ENCODE results near the gene ACTL7A. TPM values are rescaled to one million over a fixed set of nuclear protein-coding genes. Genes with fewer than 3 reads are reported as not detected.

The ACTL7A gene
- polyA plus RNA-seq, 2 of the 4 experiments (the other 2 are of a cell fraction) = not detected

- Histone ChIP-seq H3K9me3 (no peaks in the 10 kb centered on the region), H3K4me1 (no peaks in the 10 kb centered on the region), H3K4me2 (no peak overlapping the region), H3K27ac (no peak overlapping the region), H3K4me3 (no peak overlapping the region)
- POLR2A ChIA-PET = no interaction called here
- CTCF ChIA-PET = interaction anchor here (0.9 kb wide), 2 partner anchors 10 to 43 kb away, joined by 3 to 4 read pairs; no protein-coding TSS in a partner anchor
- no peak for DNase-seq (ENCODE audit: low read depth in 1 of 2, low spot score in 1 of 2)
- ATAC-seq = no peak
- 92% methylated on average over 4 of the region's 4 CpGs for WGBS (ENCODE audit: missing lambda C conversion rate)
- no peak for FAIRE-seq
- TF ChIP-seq TP53 (CRISPR knock-in tag; IDR thresholded peaks at IDR 0.05) (no peak), HES2 (IDR thresholded peaks at IDR 0.05) (no peak), MAZ (IDR thresholded peaks at IDR 0.05; ENCODE audit: borderline replicate concordance, low read depth, low read length) (no peak), MYC (IDR thresholded peaks at IDR 0.05; ENCODE audit: borderline replicate concordance, low read length) (no peak), MAX (IDR thresholded peaks at IDR 0.05) (no peak), RAD21 (conservative IDR thresholded peaks at IDR 0.05 in 1 of 2, IDR thresholded peaks at IDR 0.05 in 1 of 2) (no peak), HOXB13 (CRISPR knock-in tag; IDR thresholded peaks at IDR 0.05; ENCODE audit: low read depth) (no peak), HMGXB4 (CRISPR knock-in tag; IDR thresholded peaks at IDR 0.05; ENCODE audit: borderline replicate concordance) (no peak), CBX8 (IDR thresholded peaks at IDR 0.05) (no peak), FOXS1 (CRISPR knock-in tag; IDR thresholded peaks at IDR 0.05) (no peak), ATOH8 (CRISPR knock-in tag; IDR thresholded peaks at IDR 0.05; ENCODE audit: low read depth) (no peak), NFE2L2 (conservative IDR thresholded peaks at IDR 0.05; ENCODE audit: low read length) (no peak), PHF8 (IDR thresholded peaks at IDR 0.05; ENCODE audit: borderline replicate concordance, low read depth) (no peak), USF2 (IDR thresholded peaks at IDR 0.05) (no peak), POLR2AphosphoS2 (conservative IDR thresholded peaks at IDR 0.05; ENCODE audit: low read length) (no peak), FOSL2 (IDR thresholded peaks at IDR 0.05) (no peak), FOSL2 (CRISPR knock-in tag; IDR thresholded peaks at IDR 0.05) (no peak), KDM5A (IDR thresholded peaks at IDR 0.05) (no peak)
These were observed 32.3 kb downstream of the ACTL7A start for GRCh38 chr9:108894225-108894997.

- ChIA-PET CTCF (no interaction called here), POLR2A (no interaction called here)
- no peak for FAIRE-seq
- H3K27ac ChIP-seq = no peak overlapping the region
- no peak overlapping the region for H3K4me2 ChIP-seq
- no peak for DNase-seq (ENCODE audit: low read depth in 1 of 2, low spot score in 1 of 2)
- no peak for ATAC-seq
- 87% methylated on average over 2 of the region's 2 CpGs for WGBS (ENCODE audit: missing lambda C conversion rate)
- no peak overlapping the region for H3K4me3 ChIP-seq
- no peaks in the 10 kb centered on the region for H3K9me3 ChIP-seq
- H3K4me1 ChIP-seq = no peaks in the 10 kb centered on the region
- TF ChIP-seq MAFK (IDR thresholded peaks at IDR 0.05; ENCODE audit: partially characterized antibody) = no peak
- TF ChIP-seq RARB (CRISPR knock-in tag; IDR thresholded peaks at IDR 0.05) = no peak
- TF ChIP-seq NFE2L2 (conservative IDR thresholded peaks at IDR 0.05; ENCODE audit: low read length) = no peak
- TF ChIP-seq ELK1 (IDR thresholded peaks at IDR 0.05; ENCODE audit: low read depth, low read length) = no peak
- TF ChIP-seq MAZ (IDR thresholded peaks at IDR 0.05; ENCODE audit: borderline replicate concordance, low read depth, low read length) = no peak
- no peak for TF ChIP-seq ZFP36 (IDR thresholded peaks at IDR 0.05; ENCODE audit: borderline replicate concordance, partially characterized antibody)
- TF ChIP-seq PHF8 (IDR thresholded peaks at IDR 0.05; ENCODE audit: borderline replicate concordance, low read depth) = no peak
- no peak for TF ChIP-seq E2F6 (IDR thresholded peaks at IDR 0.05; ENCODE audit: borderline replicate concordance, low read depth)
- TF ChIP-seq MAX (IDR thresholded peaks at IDR 0.05) = no peak
- no peak for TF ChIP-seq EHMT2 (IDR thresholded peaks at IDR 0.05; ENCODE audit: low read depth)
- TF ChIP-seq KDM5A (IDR thresholded peaks at IDR 0.05) = no peak
- TF ChIP-seq POLR2AphosphoS2 (conservative IDR thresholded peaks at IDR 0.05; ENCODE audit: low read length) = no peak
- TF ChIP-seq RCOR1 (IDR thresholded peaks at IDR 0.05; ENCODE audit: low read depth, low read length) = no peak
- no peak for TF ChIP-seq ZNF302 (CRISPR knock-in tag; IDR thresholded peaks at IDR 0.05)
These were observed 35.4 kb downstream of the ACTL7A start for GRCh38 chr9:108897324-108898096.

Data from A549 (cell line).